NCI-H82 (cell line): ENCODE measurements around the gene KCTD8.
"Not testable (repeated sequence)": the region's sequence is repeated elsewhere in the genome, so short reads cannot be mapped to it uniquely, and the experiment has no call there.

ENCODE experiments used
- DNase-seq: peaks from one replicate; lab custom pipeline; 2025; lab: John Stamatoyannopoulos, UW

KCTD8 gene

GRCh38 chr4:44326741-44327140 lies 121.9 kb downstream of the KCTD8 start:
- peak; percentile 4 for DNase-seq

DNA sequence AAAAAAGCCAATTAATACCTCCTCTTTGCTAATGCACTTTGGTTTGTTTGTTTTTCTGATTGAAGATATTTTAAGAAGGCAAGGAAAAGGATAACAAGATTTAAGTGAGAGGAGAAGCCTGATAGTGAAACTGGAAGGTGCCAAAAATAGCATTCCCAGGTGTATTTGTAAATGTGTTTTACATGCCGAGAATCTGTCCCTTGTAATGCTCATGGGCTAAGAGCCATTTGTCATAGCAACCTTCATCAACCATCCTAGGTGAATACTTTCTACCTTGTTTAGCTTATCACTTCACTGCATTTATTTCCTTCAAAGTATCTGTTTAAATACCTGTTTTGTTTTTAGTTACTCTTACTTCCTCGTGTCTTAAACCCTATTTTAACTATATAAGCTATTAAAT lies 127.8 kb downstream of the KCTD8 start:
- DNase-seq, result peak; percentile 49

- DNase-seq, result peak; percentile 36
Observed at GRCh38 chr4:44319129-44319528, 129.5 kb downstream of the KCTD8 start.

- no peak for DNase-seq
Observed at GRCh38 chr4:44313702-44314101, 134.9 kb downstream of the KCTD8 start.

DNA sequence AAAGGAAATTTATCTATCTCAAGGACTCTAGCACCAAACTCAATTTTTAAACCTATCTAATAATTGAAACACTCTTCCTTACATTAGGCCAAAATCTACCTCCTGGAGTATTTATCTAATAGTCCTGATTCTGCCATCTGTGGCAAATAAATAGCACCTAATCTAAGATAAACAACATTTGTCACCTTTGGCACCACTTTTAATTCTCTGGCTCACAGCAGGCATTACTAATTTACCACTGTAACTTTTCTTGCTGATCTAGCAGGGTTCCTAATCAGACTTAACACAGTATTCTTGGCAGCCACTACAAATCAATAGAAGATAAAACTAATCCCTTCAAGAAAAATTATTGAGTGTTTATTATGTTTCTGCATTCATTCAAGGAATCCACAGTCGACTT lies 161.1 kb downstream of the KCTD8 start:
- DNase-seq, result no peak

GRCh38 chr4:44279469-44279868 lies 169.1 kb downstream of the KCTD8 start:
- DNase-seq, result peak; percentile 22

GRCh38 chr4:44279066-44279465 lies 169.5 kb downstream of the KCTD8 start:
- DNase-seq, result no peak

DNA sequence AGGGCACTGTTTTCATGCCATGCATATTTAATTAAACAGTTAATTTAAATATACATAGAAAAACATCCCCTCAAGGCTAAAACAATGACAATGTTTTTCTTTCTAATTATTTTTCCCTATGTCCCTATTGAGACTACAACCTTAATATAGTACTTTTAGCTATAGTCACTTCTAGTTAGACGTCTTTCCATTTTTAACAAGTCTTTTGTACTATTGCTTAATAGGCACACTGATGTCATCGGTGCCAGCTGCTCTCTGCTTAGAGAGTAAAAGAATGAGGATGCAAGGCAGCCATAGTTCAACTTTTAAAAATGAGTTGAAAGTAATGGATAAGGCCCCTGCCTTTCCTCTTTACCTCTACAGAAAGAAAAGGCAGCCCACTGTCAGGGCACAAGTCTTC lies 191.1 kb downstream of the KCTD8 start:
- DNase-seq, result no peak

DNA sequence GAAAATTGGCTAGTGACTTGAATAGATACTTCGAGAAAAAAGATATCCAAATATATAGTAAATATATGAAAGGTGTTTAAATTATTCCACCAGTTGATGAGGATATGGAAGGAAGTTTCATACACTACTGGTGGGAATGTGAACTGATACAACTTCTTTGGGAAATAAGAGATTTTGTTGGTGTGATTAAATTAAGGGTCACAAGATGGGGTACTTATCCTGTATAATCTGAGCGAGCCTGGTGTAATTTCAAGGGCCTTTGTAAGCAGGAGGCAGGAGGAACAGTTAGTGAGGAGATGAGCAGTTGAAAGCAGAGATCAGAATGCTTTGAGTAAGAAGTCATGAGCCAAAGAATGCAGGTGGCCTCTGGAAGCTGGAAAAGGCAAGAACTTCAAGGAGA lies 192.2 kb downstream of the KCTD8 start:
- DNase-seq, result peak; percentile 33

DNA sequence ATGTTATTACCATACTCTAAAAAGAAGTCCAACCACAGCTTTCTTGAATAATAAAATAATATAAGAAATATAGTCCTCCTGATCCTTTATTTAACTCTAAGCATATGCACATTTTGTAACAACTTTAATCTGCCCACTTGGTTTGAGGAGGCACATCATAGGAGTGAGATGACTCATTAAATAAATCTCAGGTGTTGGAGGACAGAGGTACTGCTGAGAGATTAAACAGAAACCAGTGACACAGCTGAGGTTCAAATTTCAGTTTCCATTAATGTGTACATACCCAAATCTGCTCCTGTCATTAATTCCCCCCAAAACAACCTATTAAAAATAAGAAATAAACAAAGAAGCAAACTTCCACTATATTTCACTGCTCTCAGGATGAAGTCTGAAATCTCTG lies 211.0 kb downstream of the KCTD8 start:
- DNase-seq, result no peak

GRCh38 chr4:44235897-44236296 lies 212.7 kb downstream of the KCTD8 start:
- DNase-seq, result no peak

- DNase-seq, result no peak
Observed at GRCh38 chr4:44232262-44232661, 216.3 kb downstream of the KCTD8 start.

DNA sequence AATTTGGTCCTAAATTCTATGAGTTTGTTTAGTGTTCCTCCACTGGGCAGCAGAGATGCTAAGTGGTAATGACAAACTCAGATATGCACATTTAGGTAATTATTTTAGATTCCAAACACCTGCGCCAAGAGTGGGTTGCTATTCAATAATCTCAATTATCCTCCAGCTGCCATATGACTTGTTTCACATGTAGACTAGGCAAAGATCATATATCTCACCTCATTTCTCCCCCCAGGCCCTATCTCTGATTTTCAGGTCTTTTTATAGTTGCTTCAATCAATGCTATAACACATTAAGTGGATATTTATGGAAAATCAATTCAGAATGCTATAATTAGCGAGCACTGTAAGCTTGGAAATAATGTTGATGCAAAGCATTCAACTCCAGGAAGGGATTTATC lies 217.6 kb downstream of the KCTD8 start:
- DNase-seq, result no peak

DNA sequence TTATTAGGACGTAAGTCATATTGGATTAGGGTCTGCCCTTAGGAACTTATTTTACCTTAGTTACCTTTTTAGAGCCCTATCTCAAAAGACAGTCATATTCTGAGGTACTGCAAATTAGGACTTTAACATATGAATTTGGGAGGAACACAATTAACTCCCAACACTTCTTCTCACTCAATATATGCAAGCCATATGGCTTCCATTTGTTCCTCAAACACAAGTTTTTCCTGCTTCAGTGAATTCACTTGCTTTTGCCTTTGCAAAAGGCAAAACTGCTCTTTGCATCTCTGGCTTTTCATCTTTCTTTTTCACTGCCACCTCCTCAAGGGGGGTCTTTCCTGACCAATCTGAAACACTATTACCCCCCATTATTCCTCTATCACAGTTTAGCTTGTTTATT lies 220.3 kb downstream of the KCTD8 start:
- no peak for DNase-seq

DNA sequence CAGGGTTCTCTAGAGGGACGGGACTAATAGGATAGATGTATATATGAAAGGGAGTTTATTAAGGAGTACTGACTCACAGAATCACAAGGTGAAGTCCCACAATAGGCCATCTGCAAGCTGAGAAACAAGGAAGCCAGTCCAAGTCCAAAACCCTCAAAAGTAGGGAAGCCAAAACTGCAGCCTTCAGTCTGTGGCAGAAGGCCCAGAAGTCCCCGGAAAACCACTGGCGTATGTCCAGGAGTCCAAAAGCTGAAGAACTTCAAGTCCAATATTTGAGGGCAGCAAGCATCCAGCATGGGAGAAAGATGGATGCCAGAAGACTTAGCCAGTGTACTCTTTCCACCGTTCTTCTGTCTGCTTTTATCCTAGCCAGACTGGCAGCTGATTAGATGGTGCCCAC lies 227.2 kb downstream of the KCTD8 start:
- no peak for DNase-seq

DNA sequence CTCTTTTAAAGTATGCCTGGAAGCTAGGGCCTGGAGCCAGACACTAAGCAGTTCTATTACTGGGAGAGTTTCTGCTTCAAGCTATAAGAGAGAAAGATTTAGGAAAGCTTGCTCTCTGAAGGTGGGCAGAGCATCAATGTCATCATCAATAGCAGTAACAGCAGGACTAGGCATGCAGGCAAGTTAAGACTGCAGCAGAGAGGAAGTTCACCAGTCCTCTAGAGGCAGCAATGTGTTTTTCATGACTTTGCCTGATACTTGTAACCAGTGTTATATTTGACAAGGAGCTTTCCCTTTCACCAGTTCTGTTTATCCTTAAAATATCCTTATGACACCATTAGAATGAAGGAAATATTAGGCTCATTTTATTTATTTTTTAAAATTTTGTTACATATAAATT lies 237.9 kb downstream of the KCTD8 start:
- DNase-seq, result no peak

DNA sequence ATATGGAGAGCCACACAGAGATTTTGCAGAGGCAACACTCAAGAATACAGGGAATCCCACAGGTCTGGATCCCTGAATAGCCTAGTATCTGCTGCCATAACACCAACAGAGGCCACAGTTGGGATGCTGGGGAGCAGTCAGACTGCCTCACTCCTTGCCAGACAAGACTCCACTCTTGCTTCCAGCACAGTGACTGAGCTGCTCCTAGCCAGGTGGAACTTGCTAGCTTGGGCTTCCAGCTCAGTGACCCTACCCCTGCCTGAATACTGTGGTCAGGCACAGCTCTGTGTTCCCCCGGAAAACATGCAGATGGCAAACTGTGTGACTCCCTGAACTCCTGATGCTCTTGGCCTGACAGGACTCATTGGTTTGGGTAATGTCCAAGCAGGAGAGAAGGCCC lies 251.8 kb downstream of the KCTD8 start:
- DNase-seq, result no peak

GRCh38 chr4:44194365-44194764 lies 254.2 kb downstream of the KCTD8 start:
- no peak for DNase-seq

DNA sequence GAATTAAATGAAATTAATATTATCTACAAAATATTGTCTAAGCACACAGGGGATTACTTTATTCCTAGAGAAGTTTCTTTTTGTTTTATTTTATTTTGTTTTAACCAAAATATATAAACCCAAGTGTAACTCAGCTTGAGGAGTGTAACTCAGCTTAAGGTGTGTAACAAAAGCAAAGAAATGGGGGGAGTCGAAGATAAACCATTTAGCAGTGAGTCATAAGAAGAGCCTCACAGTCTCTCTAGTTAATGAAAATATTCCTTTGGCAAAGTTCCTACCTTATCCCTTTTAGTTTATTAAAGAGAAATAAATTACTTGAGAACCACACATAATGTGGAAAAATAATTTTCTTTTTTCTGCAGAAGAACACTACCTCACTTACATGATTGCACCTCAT lies 261.8 kb downstream of the KCTD8 start:
- no peak for DNase-seq

DNA sequence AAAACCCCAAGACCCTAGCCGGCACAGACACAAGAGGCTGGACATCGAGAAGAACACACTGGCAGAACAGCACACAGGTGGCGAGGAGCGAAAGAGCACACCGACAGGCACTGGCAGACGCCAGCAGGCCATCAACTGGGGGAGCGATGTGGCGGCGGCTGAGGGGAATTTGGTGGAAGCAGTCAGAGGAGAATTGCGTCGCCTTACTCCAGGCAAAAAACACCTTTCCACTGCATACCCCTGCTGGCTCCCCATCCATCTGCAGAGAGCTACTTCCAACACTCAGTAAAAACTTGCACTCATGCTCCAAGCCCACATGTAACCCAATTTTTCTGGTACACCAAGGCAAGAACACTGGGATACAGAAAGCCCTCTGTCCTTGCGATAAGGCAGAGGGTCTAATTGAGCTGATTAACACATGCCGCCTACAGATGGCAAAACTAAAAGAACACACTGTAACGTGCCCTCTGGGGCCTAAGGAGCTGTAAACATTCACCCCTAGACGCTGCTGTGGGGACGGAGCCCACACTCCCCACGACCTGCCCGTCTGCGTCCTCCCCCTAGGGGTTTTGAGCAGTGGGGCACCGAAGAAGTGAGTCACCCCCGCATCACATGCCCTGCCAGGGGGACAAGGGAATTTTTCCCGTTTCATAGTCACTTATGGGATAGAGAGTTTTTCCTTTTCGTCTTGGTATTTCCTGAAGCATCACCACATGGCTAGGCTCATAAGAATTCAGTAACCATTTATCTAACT lies 262.3 kb downstream of the KCTD8 start:
- no peak for DNase-seq

DNA sequence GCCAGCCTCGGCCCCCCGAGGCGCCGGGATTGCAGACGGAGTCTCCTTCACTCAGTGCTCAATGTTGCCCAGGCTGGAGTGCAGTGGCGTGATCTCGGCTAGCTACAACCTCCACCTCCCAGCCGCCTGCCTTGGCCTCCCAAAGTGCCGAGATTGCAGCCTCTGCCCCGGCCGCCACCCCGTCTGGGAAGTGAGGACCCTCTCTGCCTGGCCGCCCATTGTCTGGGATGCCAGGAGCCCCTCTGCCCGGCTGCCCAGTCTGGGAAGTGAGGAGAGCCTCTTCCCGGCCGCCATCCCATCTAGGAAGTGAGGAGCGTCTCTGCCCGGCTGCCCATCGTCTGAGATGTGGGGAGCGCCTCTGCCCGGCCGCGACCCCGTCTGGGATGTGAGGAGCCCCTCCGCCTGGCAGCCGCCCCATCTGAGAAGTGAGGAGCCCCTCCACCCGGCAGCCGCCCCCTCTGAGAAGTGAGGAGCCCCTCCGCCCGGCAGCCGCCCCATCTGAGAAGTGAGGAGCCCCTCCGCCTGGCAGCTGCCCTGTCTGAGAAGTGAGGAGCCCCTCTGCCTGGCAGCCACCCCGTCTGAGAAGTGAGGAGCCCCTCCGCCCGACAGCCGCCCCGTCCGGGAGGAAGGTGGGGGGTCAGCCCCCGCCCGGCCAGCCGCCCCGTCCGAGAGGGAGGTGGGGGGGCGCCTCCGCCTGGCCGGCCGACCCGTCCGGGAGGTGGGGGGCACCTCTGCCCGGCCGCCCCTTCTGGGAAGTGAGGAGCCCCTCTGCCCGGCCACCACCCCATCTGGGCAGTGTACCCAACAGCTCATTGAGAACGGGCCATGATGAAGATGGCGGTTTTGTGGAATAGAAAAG lies 266.9 kb downstream of the KCTD8 start:
- not testable (repeated sequence) for DNase-seq

DNA sequence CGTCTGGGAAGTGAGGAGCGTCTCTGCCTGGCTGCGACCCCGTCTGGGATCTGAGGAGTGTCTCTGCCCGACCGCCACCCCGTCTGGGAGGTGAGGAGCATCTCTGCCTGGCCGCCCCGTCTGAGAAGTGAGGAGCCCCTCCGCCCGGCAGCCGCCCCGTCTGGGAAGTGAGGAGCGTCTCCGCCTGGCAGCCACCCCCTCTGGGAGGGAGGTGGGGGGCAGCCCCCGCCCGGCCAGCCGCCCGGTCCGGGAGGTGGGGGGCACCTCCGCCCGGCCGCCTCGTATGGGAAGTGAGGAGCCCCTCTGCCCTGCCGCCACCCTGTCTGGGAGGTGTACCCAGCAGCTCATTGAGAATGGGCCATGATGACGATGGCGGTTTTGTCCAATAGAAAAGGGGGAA lies 280.8 kb downstream of the KCTD8 start:
- DNase-seq, result not testable (repeated sequence)

DNA sequence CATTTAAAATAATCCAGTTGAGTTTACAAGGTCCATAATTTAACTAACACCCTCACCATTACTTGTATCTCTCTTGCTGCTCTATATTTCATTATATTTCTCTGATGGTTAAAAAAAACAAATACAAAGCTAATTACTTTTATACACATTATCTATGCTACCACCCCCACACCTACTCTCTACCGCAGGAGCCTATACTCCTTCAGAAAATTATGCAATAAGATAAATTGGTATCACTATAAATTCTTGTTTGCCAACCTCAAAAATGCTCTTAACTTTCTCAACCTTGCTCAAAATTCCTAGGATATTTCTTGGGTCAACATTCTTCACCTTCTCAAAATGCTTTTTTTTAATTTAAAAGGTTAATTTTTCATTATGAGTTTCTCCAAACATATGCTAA lies 282.7 kb downstream of the KCTD8 start:
- no peak for DNase-seq
